H9 (cell line): ENCODE measurements around the gene TNPO3. TPM values are rescaled to one million over a fixed set of nuclear protein-coding genes. Genes with fewer than 3 reads are reported as not detected.

Experiments used
- DNase-seq: peaks from one replicate; pipeline ENCODE4 v3.0.0-alpha.2; 2017
- H2AFZ ChIP-seq: one replicate; pipeline ENCODE4 v1.6.1; 2013; ENCODE audit warnings: mild to moderate bottlenecking, low read length, control low read depth, moderate library complexity
- H2AK5ac ChIP-seq: 2 replicates; pipeline ENCODE4 v1.6.1; 2013; ENCODE audit warnings: low read length, control low read depth, mixed read lengths; ENCODE audit not compliant: insufficient read length
- H2BK120ac ChIP-seq: one replicate; pipeline ENCODE4 v1.6.1; 2013; ENCODE audit warnings: low read depth, mild to moderate bottlenecking, low read length, control low read depth, inconsistent platforms; ENCODE audit not compliant: poor library complexity, severe bottlenecking
- H2BK12ac ChIP-seq: 2 replicates; pipeline ENCODE4 v1.6.1; 2013; ENCODE audit warnings: low read length, control low read depth, mixed read lengths, low read depth; ENCODE audit not compliant: insufficient read length
- H2BK15ac ChIP-seq: 2 replicates; pipeline ENCODE4 v1.6.1; 2013; ENCODE audit warnings: low read depth, low read length, control low read depth
- H2BK20ac ChIP-seq: one replicate; pipeline ENCODE4 v1.6.1; 2013; ENCODE audit warnings: low read depth, mild to moderate bottlenecking, low read length, control low read depth, inconsistent platforms; ENCODE audit not compliant: poor library complexity, severe bottlenecking
- H2BK5ac ChIP-seq: 2 replicates; pipeline ENCODE4 v1.6.1; 2013; ENCODE audit warnings: low read length, control low read depth, mixed read lengths; ENCODE audit not compliant: insufficient read length
- H3K14ac ChIP-seq: 2 replicates; pipeline ENCODE4 v1.6.1; 2013; ENCODE audit warnings: low read length, control low read depth; ENCODE audit not compliant: insufficient read depth
- H3K18ac ChIP-seq: 2 replicates; pipeline ENCODE4 v1.6.1; 2013; ENCODE audit warnings: low read depth, mild to moderate bottlenecking, mixed read lengths, low read length, control low read depth; ENCODE audit not compliant: insufficient read length
- H3K23ac ChIP-seq: 2 replicates; pipeline ENCODE4 v1.6.1; 2013; ENCODE audit warnings: low read length, control low read depth, mixed read lengths, low read depth; ENCODE audit not compliant: insufficient read length
- H3K23me2 ChIP-seq: 2 replicates; pipeline ENCODE4 v1.6.1; 2013; ENCODE audit warnings: low read depth, mild to moderate bottlenecking, mixed read lengths, low read length, control low read depth; ENCODE audit not compliant: insufficient read length, poor library complexity, severe bottlenecking
- H3K27ac ChIP-seq: 2 replicates; pipeline ENCODE4 v1.5.1; 2013; ENCODE audit warnings: low read length, control low read depth, mixed read lengths, low read depth; ENCODE audit not compliant: insufficient read length
- H3K27me3 ChIP-seq: 2 replicates; pipeline ENCODE4 v1.6.1; 2013; ENCODE audit warnings: low read length, control low read depth, inconsistent platforms; ENCODE audit not compliant: insufficient read depth
- H3K4ac ChIP-seq: 2 replicates; pipeline ENCODE4 v1.6.1; 2013; ENCODE audit warnings: low read depth, mild to moderate bottlenecking, control low read depth, inconsistent platforms, low read length, moderate library complexity
- H3K4me1 ChIP-seq: 2 replicates; pipeline ENCODE4 v1.6.1; 2013; ENCODE audit warnings: low read length, control low read depth, inconsistent platforms; ENCODE audit not compliant: insufficient read depth
- H3K4me2 ChIP-seq: 2 replicates; pipeline ENCODE4 v1.6.1; 2013; ENCODE audit warnings: low read length, control low read depth, mixed read lengths; ENCODE audit not compliant: insufficient read length, insufficient read depth
- H3K56ac ChIP-seq: 2 replicates; pipeline ENCODE4 v1.6.1; 2013; ENCODE audit warnings: low read depth, mild to moderate bottlenecking, mixed read lengths, low read length, control low read depth; ENCODE audit not compliant: insufficient read length
- H3K79me1 ChIP-seq: 2 replicates; pipeline ENCODE4 v1.6.1; 2013; ENCODE audit warnings: low read depth, mild to moderate bottlenecking, moderate library complexity, low read length, control low read depth, inconsistent platforms; ENCODE audit not compliant: insufficient read depth, poor library complexity, severe bottlenecking
- H3K79me2 ChIP-seq: 2 replicates; pipeline ENCODE4 v1.6.1; 2013; ENCODE audit warnings: low read length, control low read depth, inconsistent platforms; ENCODE audit not compliant: insufficient read depth
- H3K9ac ChIP-seq: 2 replicates; pipeline ENCODE4 v1.6.1; 2013; ENCODE audit warnings: low read length, control low read depth, mixed read lengths; ENCODE audit not compliant: insufficient read length; ENCODE audit errors: extremely low read depth
- H3K9me3 ChIP-seq: one replicate; pipeline ENCODE4 v1.6.1; 2013; ENCODE audit warnings: low read depth, low read length, inconsistent platforms; ENCODE audit not compliant: control insufficient read depth
- H3T11ph ChIP-seq: one replicate; pipeline ENCODE4 v1.6.1; 2013; ENCODE audit warnings: mild to moderate bottlenecking, low read length, control low read depth, inconsistent platforms
- H4K20me1 ChIP-seq: one replicate; pipeline ENCODE4 v1.6.1; 2013; ENCODE audit not compliant: control insufficient read depth, insufficient read length, insufficient read depth
- H4K5ac ChIP-seq: 2 replicates; pipeline ENCODE4 v1.6.1; 2013; ENCODE audit warnings: low read depth, mild to moderate bottlenecking, mixed read lengths, low read length, control low read depth; ENCODE audit not compliant: insufficient read length
- H4K8ac ChIP-seq: replicated peaks from 2 replicates; pipeline ENCODE4 v1.6.1; 2013; ENCODE audit warnings: low read length, control low read depth, mixed read lengths, low read depth; ENCODE audit not compliant: insufficient read length
- H4K91ac ChIP-seq: 2 replicates; pipeline ENCODE4 v1.6.1; 2013; ENCODE audit warnings: low read depth, mild to moderate bottlenecking, moderate library complexity, mixed read lengths, low read length, control low read depth; ENCODE audit not compliant: insufficient read length
- H3K27ac Mint-ChIP-seq, 3 experiments: 2 replicates in 2 of 3; 3 replicates in 1 of 3; pipeline ENCODE4 v1.8.0; 2020 to 2021; ENCODE audit warnings: mixed read lengths in 3 of 3, mild to moderate bottlenecking in 1 of 3, moderate library complexity in 1 of 3
- H3K27me3 Mint-ChIP-seq: 2 replicates; pipeline ENCODE4 v1.8.0; 2021; ENCODE audit warnings: low read depth, mild to moderate bottlenecking, moderate library complexity, mixed read lengths
- H3K36me3 Mint-ChIP-seq, 3 experiments: 2 replicates in 2 of 3; 3 replicates in 1 of 3; pipeline ENCODE4 v1.8.0; 2020 to 2021; ENCODE audit warnings: low read depth in 3 of 3, mixed read lengths in 3 of 3; ENCODE audit not compliant: insufficient read depth in 1 of 3
- H3K4me1 Mint-ChIP-seq, 2 experiments: 2 replicates each; pipeline ENCODE4 v1.8.0; 2020; ENCODE audit warnings: mixed read lengths in 2 of 2
- H3K4me3 Mint-ChIP-seq, 2 experiments: 2 replicates in 1 of 2; 3 replicates in 1 of 2; pipeline ENCODE4 v1.8.0; 2020 to 2021; ENCODE audit warnings: mild to moderate bottlenecking in 2 of 2, mixed read lengths in 2 of 2, moderate library complexity in 1 of 2
- H3K9me3 Mint-ChIP-seq, 2 experiments: 2 replicates in 1 of 2; 3 replicates in 1 of 2; pipeline ENCODE4 v1.8.0; 2020; ENCODE audit warnings: mild to moderate bottlenecking in 2 of 2, mixed read lengths in 2 of 2, moderate library complexity in 1 of 2
- WGBS: extraction: QIAGEN DNeasy Blood & Tissue Kit; methylation state at CpG from one replicate; pipeline ENCODE4 v1.1.7; 2013; ENCODE audit warnings: missing lambda C conversion rate, low lambda C conversion rate, mixed read lengths; ENCODE audit not compliant: insufficient read length; ENCODE audit errors: extremely low coverage; 5-methylcytosine and 5-hydroxymethylcytosine counted together
- total RNA-seq: library from RNA; stranded (reverse); gene quantifications from 2 replicates; pipeline ENCODE4 v1.2.1, GENCODE V29; 2021
- TF ChIP-seq, protein P1 (sequence below): fragments of 200-600 bp; sonication (generic); conservative IDR thresholded peaks from 3 replicates; pipeline ENCODE4 v1.8.0; 2021; ENCODE audit warnings: antibody characterized with exemption, mild to moderate bottlenecking

The TNPO3 gene
- total RNA-seq, 1 experiment from 2014 or later, result 90.1 TPM

DNA sequence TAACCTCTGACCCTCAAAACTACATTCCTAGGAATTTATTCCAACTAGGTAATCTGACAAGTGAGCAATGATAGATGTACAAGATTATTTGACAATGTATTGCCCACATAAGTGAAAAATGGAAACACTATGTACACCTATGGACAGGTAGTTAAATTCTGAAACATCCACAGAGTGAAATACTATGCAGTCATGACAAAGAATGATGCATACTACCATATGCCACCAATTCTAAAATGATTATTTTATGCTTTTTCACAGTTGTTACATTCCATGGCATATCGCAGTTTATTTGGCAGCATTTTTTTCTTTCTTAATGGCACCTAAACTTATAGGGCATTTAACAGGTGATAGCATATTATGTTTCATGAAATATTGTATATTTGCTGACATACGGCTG is 20.1 kb upstream of the TNPO3 start:
- Mint-ChIP-seq H3K27me3 (peaks cover 2% of the 10 kb centered on the region; the same call in 1 of the 2 replicates), H3K9me3 (no peaks in the 10 kb centered on the region; a peak in 2 of 5 replicates), H3K27ac (no peak overlapping the region), H3K4me3 (no peak overlapping the region), H3K36me3 (no peaks in the 10 kb centered on the region), H3K4me1 (no peaks in the 10 kb centered on the region)
- Histone ChIP-seq H3K14ac (no peak overlapping the region), H2BK12ac (no peak overlapping the region), H3K4me2 (no peak overlapping the region), H3K56ac (no peak overlapping the region), H4K5ac (no peak overlapping the region), H2BK5ac (no peak overlapping the region), H3K23ac (no peak overlapping the region), H2BK15ac (no peak overlapping the region), H3K79me1 (no peaks in the 10 kb centered on the region), H2BK120ac (no peak overlapping the region), H3T11ph (no peak overlapping the region), H4K8ac (no peak overlapping the region), H2AFZ (no peak overlapping the region), H3K27ac (no peak overlapping the region), H3K9me3 (no peaks in the 10 kb centered on the region), H3K79me2 (no peaks in the 10 kb centered on the region), H3K23me2 (no peaks in the 10 kb centered on the region), H3K18ac (no peak overlapping the region), H4K20me1 (no peaks in the 10 kb centered on the region), H2AK5ac (no peak overlapping the region), H3K4ac (no peak overlapping the region), H4K91ac (no peak overlapping the region), H3K4me1 (no peaks in the 10 kb centered on the region), H2BK20ac (no peak overlapping the region), H3K27me3 (no peaks in the 10 kb centered on the region), H3K9ac (no peak overlapping the region)
- no CpG with 5 or more reads among the region's 2 CpGs for WGBS
- TF ChIP-seq, protein P1, sequence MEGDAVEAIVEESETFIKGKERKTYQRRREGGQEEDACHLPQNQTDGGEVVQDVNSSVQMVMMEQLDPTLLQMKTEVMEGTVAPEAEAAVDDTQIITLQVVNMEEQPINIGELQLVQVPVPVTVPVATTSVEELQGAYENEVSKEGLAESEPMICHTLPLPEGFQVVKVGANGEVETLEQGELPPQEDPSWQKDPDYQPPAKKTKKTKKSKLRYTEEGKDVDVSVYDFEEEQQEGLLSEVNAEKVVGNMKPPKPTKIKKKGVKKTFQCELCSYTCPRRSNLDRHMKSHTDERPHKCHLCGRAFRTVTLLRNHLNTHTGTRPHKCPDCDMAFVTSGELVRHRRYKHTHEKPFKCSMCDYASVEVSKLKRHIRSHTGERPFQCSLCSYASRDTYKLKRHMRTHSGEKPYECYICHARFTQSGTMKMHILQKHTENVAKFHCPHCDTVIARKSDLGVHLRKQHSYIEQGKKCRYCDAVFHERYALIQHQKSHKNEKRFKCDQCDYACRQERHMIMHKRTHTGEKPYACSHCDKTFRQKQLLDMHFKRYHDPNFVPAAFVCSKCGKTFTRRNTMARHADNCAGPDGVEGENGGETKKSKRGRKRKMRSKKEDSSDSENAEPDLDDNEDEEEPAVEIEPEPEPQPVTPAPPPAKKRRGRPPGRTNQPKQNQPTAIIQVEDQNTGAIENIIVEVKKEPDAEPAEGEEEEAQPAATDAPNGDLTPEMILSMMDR, result no peak
- no peak for DNase-seq
